Chondrocyte (in vitro differentiated cells): ENCODE results near the gene PPP1R3A. TPM values are rescaled to one million over a fixed set of nuclear protein-coding genes. Genes with fewer than 3 reads are reported as not detected.
A peak's percentile ranks its signal among the peaks of the same experiment; 100 is the strongest.

Experiments used
- DNase-seq: peaks from one replicate; pipeline ENCODE4 v3.0.0; 2021; ENCODE audit warnings: mixed read lengths, low spot score
- H3K27ac Mint-ChIP-seq: one replicate; pipeline ENCODE4 v1.8.0; 2021; ENCODE audit warnings: mild to moderate bottlenecking, moderate library complexity, mixed read lengths; ENCODE audit not compliant: unreplicated experiment
- H3K27me3 Mint-ChIP-seq: 2 replicates; pipeline ENCODE4 v1.8.0; 2021; ENCODE audit warnings: low read depth, mixed read lengths
- H3K36me3 Mint-ChIP-seq: 2 replicates; pipeline ENCODE4 v1.8.0; 2021; ENCODE audit warnings: low read depth, mixed read lengths
- H3K4me1 Mint-ChIP-seq: 2 replicates; pipeline ENCODE4 v1.8.0; 2021; ENCODE audit warnings: low read depth, mild to moderate bottlenecking, mixed read lengths
- H3K4me3 Mint-ChIP-seq: one replicate; pipeline ENCODE4 v1.8.0; 2021; ENCODE audit warnings: mild to moderate bottlenecking, moderate library complexity, mixed read lengths; ENCODE audit not compliant: unreplicated experiment
- H3K9me3 Mint-ChIP-seq: 2 replicates; pipeline ENCODE4 v1.8.0; 2021; ENCODE audit warnings: low read depth, mixed read lengths
- total RNA-seq: library from RNA; stranded (reverse); gene quantifications from 3 replicates; pipeline ENCODE4 v1.2.1, GENCODE V29; 2021
- TF ChIP-seq, protein P1 (sequence below): fragments of 200-600 bp; sonication (generic); IDR thresholded peaks from 2 replicates; pipeline ENCODE4 v1.5.0; 2021; ENCODE audit warnings: antibody characterized with exemption, mild to moderate bottlenecking, moderate library complexity

PPP1R3A gene
- total RNA-seq, 1 donor from 2014 or later = 0.45 TPM

- TF ChIP-seq, protein P1, sequence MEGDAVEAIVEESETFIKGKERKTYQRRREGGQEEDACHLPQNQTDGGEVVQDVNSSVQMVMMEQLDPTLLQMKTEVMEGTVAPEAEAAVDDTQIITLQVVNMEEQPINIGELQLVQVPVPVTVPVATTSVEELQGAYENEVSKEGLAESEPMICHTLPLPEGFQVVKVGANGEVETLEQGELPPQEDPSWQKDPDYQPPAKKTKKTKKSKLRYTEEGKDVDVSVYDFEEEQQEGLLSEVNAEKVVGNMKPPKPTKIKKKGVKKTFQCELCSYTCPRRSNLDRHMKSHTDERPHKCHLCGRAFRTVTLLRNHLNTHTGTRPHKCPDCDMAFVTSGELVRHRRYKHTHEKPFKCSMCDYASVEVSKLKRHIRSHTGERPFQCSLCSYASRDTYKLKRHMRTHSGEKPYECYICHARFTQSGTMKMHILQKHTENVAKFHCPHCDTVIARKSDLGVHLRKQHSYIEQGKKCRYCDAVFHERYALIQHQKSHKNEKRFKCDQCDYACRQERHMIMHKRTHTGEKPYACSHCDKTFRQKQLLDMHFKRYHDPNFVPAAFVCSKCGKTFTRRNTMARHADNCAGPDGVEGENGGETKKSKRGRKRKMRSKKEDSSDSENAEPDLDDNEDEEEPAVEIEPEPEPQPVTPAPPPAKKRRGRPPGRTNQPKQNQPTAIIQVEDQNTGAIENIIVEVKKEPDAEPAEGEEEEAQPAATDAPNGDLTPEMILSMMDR = no peak
- Mint-ChIP-seq H3K4me1 (peaks cover 12% of the 10 kb centered on the region), H3K9me3 (peaks cover 8% of the 10 kb centered on the region), H3K27me3 (no peaks in the 10 kb centered on the region), H3K4me3 (no peak overlapping the region), H3K27ac (no peak overlapping the region), H3K36me3 (no peaks in the 10 kb centered on the region)
- DNase-seq = no peak
Observed at GRCh38 chr7:113922049-113922448, 3.2 kb upstream of the PPP1R3A start.

DNA sequence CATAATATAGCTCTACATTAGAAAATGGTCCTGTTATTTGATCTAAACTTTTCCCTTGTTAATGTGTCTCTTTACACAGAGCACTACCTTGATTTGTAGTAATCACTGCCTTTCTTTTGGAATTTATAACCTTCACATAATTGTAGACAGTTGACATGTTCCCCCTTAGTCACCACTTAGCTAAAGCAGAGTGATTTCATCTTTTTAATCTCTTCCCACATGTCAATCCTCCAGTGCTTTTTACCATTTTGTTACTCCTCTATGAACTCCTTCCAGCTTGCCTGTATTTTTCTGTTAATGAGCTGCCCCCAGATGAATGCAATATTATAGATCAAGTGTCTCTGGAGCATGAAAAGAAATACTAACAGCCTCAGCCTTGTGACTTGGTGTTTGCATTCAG lies 2.6 kb upstream of the PPP1R3A start:
- peaks cover 8% of the 10 kb centered on the region for H3K9me3 Mint-ChIP-seq
- H3K36me3 Mint-ChIP-seq = no peaks in the 10 kb centered on the region
- no peaks in the 10 kb centered on the region for H3K27me3 Mint-ChIP-seq
- no peak overlapping the region for H3K4me3 Mint-ChIP-seq
- DNase-seq = no peak
- TF ChIP-seq, protein P1 = no peak
- H3K27ac Mint-ChIP-seq = no peak overlapping the region
- H3K4me1 Mint-ChIP-seq = peaks cover 12% of the 10 kb centered on the region

DNA sequence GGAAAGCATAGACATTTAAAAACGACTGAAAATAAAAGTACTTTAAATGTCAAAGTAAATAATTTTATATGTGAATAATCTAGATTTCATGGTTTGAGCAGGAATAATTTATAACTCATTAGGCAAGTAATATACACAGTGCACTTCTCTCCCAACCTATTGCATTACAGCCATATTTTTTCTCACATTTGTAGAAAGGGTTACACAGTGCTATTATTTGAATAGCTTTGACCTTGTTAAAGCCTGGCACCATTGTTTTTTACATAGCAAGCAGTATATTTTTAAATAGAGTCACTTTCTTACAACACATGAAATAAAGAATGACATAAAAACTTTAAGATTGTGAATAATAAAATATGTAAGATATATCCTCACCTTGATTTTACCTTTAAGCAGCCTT lies 969 bp downstream of the PPP1R3A start:
- TF ChIP-seq, protein P1 = no peak
- Mint-ChIP-seq H3K27ac (no peak overlapping the region), H3K27me3 (no peaks in the 10 kb centered on the region), H3K9me3 (peaks cover 8% of the 10 kb centered on the region), H3K36me3 (no peaks in the 10 kb centered on the region), H3K4me1 (peaks cover 32% of the 10 kb centered on the region), H3K4me3 (no peak overlapping the region)
- no peak for DNase-seq

DNA sequence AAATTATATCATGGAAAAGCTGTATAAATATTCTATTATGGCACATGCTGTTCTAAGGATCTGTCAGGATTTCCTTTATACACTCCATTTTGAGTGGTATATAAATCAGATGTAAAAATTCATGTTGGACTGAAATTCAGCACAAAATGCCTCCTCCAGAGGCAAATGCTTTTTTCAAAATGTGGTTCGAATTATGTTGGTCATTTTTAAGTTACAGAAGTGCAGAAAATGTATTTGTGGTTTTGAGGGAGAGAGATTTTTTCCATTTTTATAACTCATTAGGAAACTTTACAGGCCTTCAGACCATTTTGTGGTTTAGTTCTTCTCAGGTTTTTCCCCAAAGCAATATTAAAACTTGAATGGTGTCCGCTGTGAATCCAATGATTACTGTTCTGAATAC lies 2.9 kb downstream of the PPP1R3A start:
- Mint-ChIP-seq H3K4me1 (peaks cover 28% of the 10 kb centered on the region), H3K4me3 (no peak overlapping the region), H3K36me3 (no peaks in the 10 kb centered on the region), H3K9me3 (peaks cover 8% of the 10 kb centered on the region), H3K27me3 (no peaks in the 10 kb centered on the region), H3K27ac (peak overlapping the region; percentile 63)
- TF ChIP-seq, protein P1 = no peak
- no peak for DNase-seq

DNA sequence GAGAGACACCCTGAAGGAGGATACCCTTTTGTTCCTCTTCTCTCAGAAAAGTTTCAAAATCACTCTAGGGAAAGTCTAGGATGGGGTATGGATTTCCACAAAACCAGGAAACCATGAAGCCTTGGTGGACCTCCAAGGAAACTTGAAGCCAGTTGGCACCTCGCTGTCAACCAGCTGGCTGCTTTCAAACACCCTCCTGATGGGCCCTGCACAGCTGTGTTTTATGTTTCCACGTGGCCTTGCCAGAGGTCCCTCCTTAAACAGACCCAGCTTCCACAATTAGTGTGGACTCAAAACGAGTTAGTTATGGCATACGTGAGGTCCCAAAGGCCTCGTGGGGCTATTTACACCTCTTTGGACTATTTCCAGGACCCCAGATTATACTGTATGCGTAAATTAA lies 5.9 kb downstream of the PPP1R3A start:
- no peak overlapping the region for H3K4me3 Mint-ChIP-seq
- peaks cover 20% of the 10 kb centered on the region for H3K4me1 Mint-ChIP-seq
- DNase-seq = no peak
- no peak overlapping the region for H3K27ac Mint-ChIP-seq
- TF ChIP-seq, protein P1 = no peak
- H3K27me3 Mint-ChIP-seq = no peaks in the 10 kb centered on the region
- no peaks in the 10 kb centered on the region for H3K36me3 Mint-ChIP-seq
- H3K9me3 Mint-ChIP-seq = no peaks in the 10 kb centered on the region
